Measurements from ENCODE around the gene CACNB4.
"Not testable (repeated sequence)": the region's sequence is repeated elsewhere in the genome, so short reads cannot be mapped to it uniquely, and the experiment has no call there.

Gene CACNB4

GRCh38 chr2:151795646-151796240, 303.1 kb downstream of the CACNB4 start:
- no peaks in the 10 kb centered on the region for H3K9me3 ChIP-seq (ENCODE audit: low read length)
- H3K9ac ChIP-seq (ENCODE audit: low read length) = no peak overlapping the region
- H3K4me3 ChIP-seq (ENCODE audit: low read depth in 1 of 2, low read length in 2 of 2) = no peak overlapping the region
- H3K27ac ChIP-seq (ENCODE audit: low read depth, low read length) = no peak overlapping the region
- H3K4me1 ChIP-seq (ENCODE audit: insufficient read depth, low read length) = no peaks in the 10 kb centered on the region
- H3K27me3 ChIP-seq (ENCODE audit: control insufficient read depth in 1 of 2, insufficient read depth in 2 of 2, low read length in 2 of 2) = no peaks in the 10 kb centered on the region
- H3K36me3 ChIP-seq (ENCODE audit: insufficient read depth, low read length) = peaks cover 4% of the 10 kb centered on the region

DNA sequence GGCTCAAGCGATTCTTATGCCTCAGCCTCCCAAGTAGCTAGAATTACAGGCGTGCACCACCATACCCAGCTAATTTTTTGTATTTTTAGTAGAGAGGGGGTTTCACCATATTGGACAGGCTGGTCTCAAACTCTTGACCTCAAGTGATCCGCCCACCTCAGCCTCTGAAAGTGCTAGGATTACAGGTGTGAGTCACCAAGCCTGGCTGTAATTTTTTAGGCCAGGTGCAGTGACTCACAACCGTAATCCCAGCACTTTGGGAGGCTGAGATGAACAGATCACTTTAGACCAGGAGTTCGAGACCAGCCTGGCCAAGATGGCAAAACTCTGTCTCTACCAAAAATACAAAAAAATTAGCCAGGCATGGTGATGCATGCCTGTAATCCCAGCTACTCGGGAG, 304.4 kb downstream of the CACNB4 start:
- not testable (repeated sequence) for H3K27ac ChIP-seq (ENCODE audit: low read depth, low read length); H3K4me1 ChIP-seq (ENCODE audit: insufficient read depth, low read length); H3K9ac ChIP-seq (ENCODE audit: low read length); H3K9me3 ChIP-seq (ENCODE audit: low read length); H3K36me3 ChIP-seq (ENCODE audit: insufficient read depth, low read length); H3K4me3 ChIP-seq (ENCODE audit: low read depth in 1 of 2, low read length in 2 of 2); H3K27me3 ChIP-seq (ENCODE audit: control insufficient read depth in 1 of 2, insufficient read depth in 2 of 2, low read length in 2 of 2)

GRCh38 chr2:151793123-151793522, 305.7 kb downstream of the CACNB4 start:
- Histone ChIP-seq H3K27ac (ENCODE audit: low read depth, low read length) (no peak overlapping the region), H3K9me3 (ENCODE audit: low read length) (no peaks in the 10 kb centered on the region), H3K9ac (ENCODE audit: low read length) (no peak overlapping the region), H3K27me3 (ENCODE audit: control insufficient read depth in 1 of 2, insufficient read depth in 2 of 2, low read length in 2 of 2) (no peaks in the 10 kb centered on the region), H3K4me1 (ENCODE audit: insufficient read depth, low read length) (no peaks in the 10 kb centered on the region), H3K4me3 (ENCODE audit: low read depth in 1 of 2, low read length in 2 of 2) (no peak overlapping the region), H3K36me3 (ENCODE audit: insufficient read depth, low read length) (peaks cover 4% of the 10 kb centered on the region)

- no peaks in the 10 kb centered on the region for H3K9me3 ChIP-seq (ENCODE audit: low read length)
Observed at GRCh38 chr2:151792589-151792988, 306.3 kb downstream of the CACNB4 start.

DNA sequence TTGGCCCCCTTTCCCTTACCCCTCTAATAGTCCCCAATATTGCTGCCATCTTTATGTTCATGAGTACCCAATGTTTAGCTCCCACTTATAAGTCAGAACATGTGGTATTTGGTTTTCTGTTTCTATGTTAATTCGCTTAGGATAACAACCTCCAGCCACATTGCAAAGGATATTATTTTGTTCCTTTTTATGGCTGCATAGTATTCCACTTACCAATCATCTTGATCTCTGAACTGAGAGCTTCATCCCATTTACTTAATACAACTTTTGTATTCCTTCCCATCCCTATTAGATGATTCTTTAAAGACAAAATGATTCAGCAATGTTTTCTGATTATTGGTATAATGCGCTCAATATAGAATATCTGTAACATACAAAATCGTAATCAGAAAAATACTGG, 307.3 kb downstream of the CACNB4 start:
- no peak overlapping the region for H3K4me3 ChIP-seq (ENCODE audit: low read depth in 1 of 2, low read length in 2 of 2)
- no peaks in the 10 kb centered on the region for H3K4me1 ChIP-seq (ENCODE audit: insufficient read depth, low read length)
- no peaks in the 10 kb centered on the region for H3K9me3 ChIP-seq (ENCODE audit: low read length)
- peaks cover 4% of the 10 kb centered on the region for H3K36me3 ChIP-seq (ENCODE audit: insufficient read depth, low read length)
- no peak overlapping the region for H3K9ac ChIP-seq (ENCODE audit: low read length)
- no peak overlapping the region for H3K27ac ChIP-seq (ENCODE audit: low read depth, low read length)
- H3K27me3 ChIP-seq (ENCODE audit: control insufficient read depth in 1 of 2, insufficient read depth in 2 of 2, low read length in 2 of 2) = no peaks in the 10 kb centered on the region

More at GRCh38 chr2:151792589-151792988, 306.3 kb downstream of the CACNB4 start:
- H3K36me3 ChIP-seq (ENCODE audit: insufficient read depth, low read length) = peaks cover 4% of the 10 kb centered on the region
- no peak overlapping the region for H3K9ac ChIP-seq (ENCODE audit: low read length)
- H3K4me1 ChIP-seq (ENCODE audit: insufficient read depth, low read length) = no peaks in the 10 kb centered on the region
- H3K27ac ChIP-seq (ENCODE audit: low read depth, low read length) = no peak overlapping the region
- H3K4me3 ChIP-seq (ENCODE audit: low read depth in 1 of 2, low read length in 2 of 2) = no peak overlapping the region
- no peaks in the 10 kb centered on the region for H3K27me3 ChIP-seq (ENCODE audit: control insufficient read depth in 1 of 2, insufficient read depth in 2 of 2, low read length in 2 of 2)

GRCh38 chr2:151790689-151791088, 308.2 kb downstream of the CACNB4 start:
- Histone ChIP-seq H3K36me3 (ENCODE audit: insufficient read depth, low read length) (peaks cover 3% of the 10 kb centered on the region), H3K9ac (ENCODE audit: low read length) (no peak overlapping the region), H3K4me3 (ENCODE audit: low read depth in 1 of 2, low read length in 2 of 2) (no peak overlapping the region), H3K27ac (ENCODE audit: low read depth, low read length) (no peak overlapping the region), H3K27me3 (ENCODE audit: control insufficient read depth in 1 of 2, insufficient read depth in 2 of 2, low read length in 2 of 2) (no peaks in the 10 kb centered on the region), H3K4me1 (ENCODE audit: insufficient read depth, low read length) (no peaks in the 10 kb centered on the region), H3K9me3 (ENCODE audit: low read length) (no peaks in the 10 kb centered on the region)

- Histone ChIP-seq H3K4me1 (ENCODE audit: insufficient read depth, low read length) (no peaks in the 10 kb centered on the region), H3K9ac (ENCODE audit: low read length) (no peak overlapping the region), H3K36me3 (ENCODE audit: insufficient read depth, low read length) (peaks cover 7% of the 10 kb centered on the region), H3K4me3 (ENCODE audit: low read depth in 1 of 2, low read length in 2 of 2) (no peak overlapping the region), H3K27me3 (ENCODE audit: control insufficient read depth in 1 of 2, insufficient read depth in 2 of 2, low read length in 2 of 2) (no peaks in the 10 kb centered on the region), H3K9me3 (ENCODE audit: low read length) (no peaks in the 10 kb centered on the region), H3K27ac (ENCODE audit: low read depth, low read length) (no peak overlapping the region)
Observed at GRCh38 chr2:151789055-151789834, 309.6 kb downstream of the CACNB4 start.

- no peak overlapping the region for H3K4me3 ChIP-seq (ENCODE audit: low read depth in 1 of 2, low read length in 2 of 2)
- H3K9me3 ChIP-seq (ENCODE audit: low read length) = no peaks in the 10 kb centered on the region
- H3K27ac ChIP-seq (ENCODE audit: low read depth, low read length) = no peak overlapping the region
- no peak overlapping the region for H3K9ac ChIP-seq (ENCODE audit: low read length)
- H3K4me1 ChIP-seq (ENCODE audit: insufficient read depth, low read length) = no peaks in the 10 kb centered on the region
- H3K27me3 ChIP-seq (ENCODE audit: control insufficient read depth in 1 of 2, insufficient read depth in 2 of 2, low read length in 2 of 2) = no peaks in the 10 kb centered on the region
- H3K36me3 ChIP-seq (ENCODE audit: insufficient read depth, low read length) = peaks cover 10% of the 10 kb centered on the region
Observed at GRCh38 chr2:151786483-151786882, 312.4 kb downstream of the CACNB4 start.

GRCh38 chr2:151786077-151786476, 312.8 kb downstream of the CACNB4 start:
- Histone ChIP-seq H3K36me3 (ENCODE audit: insufficient read depth, low read length) (peaks cover 10% of the 10 kb centered on the region), H3K4me3 (ENCODE audit: low read depth in 1 of 2, low read length in 2 of 2) (no peak overlapping the region), H3K27ac (ENCODE audit: low read depth, low read length) (no peak overlapping the region)

DNA sequence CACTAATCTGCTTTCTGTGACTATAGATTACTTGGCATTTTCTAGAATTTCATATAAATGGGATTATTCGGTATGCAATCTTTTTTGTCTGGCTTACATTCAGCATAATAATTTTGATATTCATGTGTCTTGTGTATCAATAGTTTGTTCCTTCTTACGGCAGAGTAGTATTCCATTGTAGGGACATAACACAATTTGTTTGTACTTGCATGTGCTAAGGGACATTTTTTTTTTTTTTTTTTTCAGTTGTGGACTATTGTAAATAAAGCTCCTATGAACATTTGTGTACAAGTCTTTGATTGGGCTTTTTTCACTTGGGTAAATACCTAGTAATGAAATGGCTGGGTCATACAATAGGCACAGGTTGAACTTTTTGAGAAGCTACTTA, 315.7 kb downstream of the CACNB4 start:
- Histone ChIP-seq H3K4me3 (ENCODE audit: low read depth in 1 of 2, low read length in 2 of 2) (no peak overlapping the region), H3K4me1 (ENCODE audit: insufficient read depth, low read length) (no peaks in the 10 kb centered on the region), H3K36me3 (ENCODE audit: insufficient read depth, low read length) (peaks cover 10% of the 10 kb centered on the region), H3K9ac (ENCODE audit: low read length) (no peak overlapping the region), H3K27ac (ENCODE audit: low read depth, low read length) (no peak overlapping the region), H3K9me3 (ENCODE audit: low read length) (no peaks in the 10 kb centered on the region), H3K27me3 (ENCODE audit: control insufficient read depth in 1 of 2, insufficient read depth in 2 of 2, low read length in 2 of 2) (no peaks in the 10 kb centered on the region)

More at GRCh38 chr2:151786077-151786476, 312.8 kb downstream of the CACNB4 start:
- no peak overlapping the region for H3K9ac ChIP-seq (ENCODE audit: low read length)
- H3K27me3 ChIP-seq (ENCODE audit: control insufficient read depth in 1 of 2, insufficient read depth in 2 of 2, low read length in 2 of 2) = no peaks in the 10 kb centered on the region
- H3K9me3 ChIP-seq (ENCODE audit: low read length) = no peaks in the 10 kb centered on the region
- no peaks in the 10 kb centered on the region for H3K4me1 ChIP-seq (ENCODE audit: insufficient read depth, low read length)

All from muscle layer of colon (tissue), 2 donors.